HG02798 (cell line): Measurements from ENCODE around the gene VIPR2.
"Not testable (repeated sequence)": the region's sequence is repeated elsewhere in the genome, so short reads cannot be mapped to it uniquely, and the experiment has no call there.

Experiments
- ATAC-seq: cut with Tn5 transposase; IDR thresholded peaks from one replicate; pipeline ENCODE4 v1.9.1; 2021; ENCODE audit warnings: mild to moderate bottlenecking; ENCODE audit not compliant: unreplicated experiment, poor library complexity

The VIPR2 gene

GRCh38 chr7:159000070-159000469 is 144.6 kb downstream of the VIPR2 start:
- no peak for ATAC-seq

- no peak for ATAC-seq
Observed at GRCh38 chr7:158999496-158999895, 145.2 kb downstream of the VIPR2 start.

GRCh38 chr7:158998261-158998660 is 146.4 kb downstream of the VIPR2 start:
- ATAC-seq: not testable (repeated sequence)

- no peak for ATAC-seq
Observed at GRCh38 chr7:158997471-158997870, 147.2 kb downstream of the VIPR2 start.

- no peak for ATAC-seq
Observed at GRCh38 chr7:158997110-158997453, 147.6 kb downstream of the VIPR2 start.

- ATAC-seq: no peak
Observed at GRCh38 chr7:158996214-158997109, 148.2 kb downstream of the VIPR2 start.

GRCh38 chr7:158995514-158995913 is 149.2 kb downstream of the VIPR2 start:
- ATAC-seq: no peak

- ATAC-seq: no peak
Observed at GRCh38 chr7:158994687-158995086, 150.0 kb downstream of the VIPR2 start.

- no peak for ATAC-seq
Observed at GRCh38 chr7:158993591-158993990, 151.1 kb downstream of the VIPR2 start.

GRCh38 chr7:158992759-158993158 is 151.9 kb downstream of the VIPR2 start:
- ATAC-seq: no peak

- no peak for ATAC-seq
Observed at GRCh38 chr7:158991824-158992621, 152.6 kb downstream of the VIPR2 start.

GRCh38 chr7:158988996-158989395 is 155.7 kb downstream of the VIPR2 start:
- no peak for ATAC-seq

- no peak for ATAC-seq
Observed at GRCh38 chr7:158988302-158988862, 156.3 kb downstream of the VIPR2 start.

GRCh38 chr7:158987691-158988090 is 157.0 kb downstream of the VIPR2 start:
- ATAC-seq: no peak

GRCh38 chr7:158985583-158985982 is 159.1 kb downstream of the VIPR2 start:
- no peak for ATAC-seq

- ATAC-seq: not testable (repeated sequence)
Observed at GRCh38 chr7:158984007-158984406, 160.7 kb downstream of the VIPR2 start.

- not testable (repeated sequence) for ATAC-seq
Observed at GRCh38 chr7:158982080-158982479, 162.6 kb downstream of the VIPR2 start.

- no peak for ATAC-seq
Observed at GRCh38 chr7:158979635-158980351, 164.9 kb downstream of the VIPR2 start.

- ATAC-seq: no peak
Observed at GRCh38 chr7:158979023-158979529, 165.6 kb downstream of the VIPR2 start.
